H1 (cell line): Measurements from ENCODE around the gene DEK. TPM values are rescaled to one million over a fixed set of nuclear protein-coding genes. Genes with fewer than 3 reads are reported as not detected.
A peak's percentile ranks its signal among the peaks of the same experiment; 100 is the strongest.
"Not testable (repeated sequence)": the region's sequence is repeated elsewhere in the genome, so short reads cannot be mapped to it uniquely, and the experiment has no call there.

Experiments used
- CTCF ChIA-PET: fragments of 300-600 bp; sonication (Branson Sonifier 250); formaldehyde crosslinking; loops from one replicate; lab custom pipeline; 2021; ENCODE audit not compliant: partially characterized antibody; lab: Charles Lee
- POLR2A ChIA-PET: fragments of 300-600 bp; sonication (Branson Sonifier 250); formaldehyde crosslinking; loops from one replicate; lab custom pipeline; 2021; ENCODE audit warnings: inconsistent platforms; ENCODE audit not compliant: partially characterized antibody; lab: Charles Lee
- DNase-seq, 2 experiments: peaks; one replicate each; pipeline versions ENCODE4 v3.0.0 to v3.0.0-alpha.2; 2010 to 2022; ENCODE audit warnings: low spot score in 2 of 2, low read depth in 1 of 2, mixed read lengths in 1 of 2
- FAIRE-seq: peaks from 2 replicates; lab custom pipeline; 2011; peaks lifted over from hg19 to GRCh38; lab: Jason Lieb, UNC
- H2AFZ ChIP-seq: 2 replicates; pipeline ENCODE4 v1.8.1; 2012; ENCODE audit warnings: low read length, inconsistent platforms
- H2AK5ac ChIP-seq: 2 replicates; pipeline ENCODE4 v1.6.1; 2013; ENCODE audit warnings: low read depth, low read length
- H2BK120ac ChIP-seq: replicated peaks from 2 replicates; pipeline ENCODE3; 2013; ENCODE audit warnings: low read depth, low read length, inconsistent platforms
- H2BK12ac ChIP-seq: 2 replicates; pipeline ENCODE4 v1.6.1; 2013; ENCODE audit warnings: low read depth, low read length
- H2BK15ac ChIP-seq: 2 replicates; pipeline ENCODE4 v1.6.1; 2013; ENCODE audit warnings: low read length
- H2BK20ac ChIP-seq: 2 replicates; pipeline ENCODE4 v1.6.1; 2013; ENCODE audit warnings: low read length
- H2BK5ac ChIP-seq: 2 replicates; pipeline ENCODE4 v1.6.1; 2013; ENCODE audit warnings: low read depth, low read length
- H3K14ac ChIP-seq: 2 replicates; pipeline ENCODE4 v1.6.1; 2013; ENCODE audit warnings: inconsistent platforms; ENCODE audit not compliant: insufficient read length
- H3K18ac ChIP-seq: 2 replicates; pipeline ENCODE4 v1.6.1; 2013; ENCODE audit warnings: low read length; ENCODE audit errors: extremely low read depth
- H3K23ac ChIP-seq: 2 replicates; pipeline ENCODE4 v1.6.1; 2013; ENCODE audit warnings: inconsistent platforms; ENCODE audit not compliant: insufficient read length
- H3K23me2 ChIP-seq: 2 replicates; pipeline ENCODE4 v1.6.1; 2013; ENCODE audit warnings: low read depth, low read length
- H3K27ac ChIP-seq: 2 replicates; pipeline ENCODE4 v1.6.1; 2011; ENCODE audit warnings: low read depth, low read length, inconsistent platforms
- H3K27me3 ChIP-seq, 4 experiments: replicated peaks in 1 of 4; 1 replicate in 1 of 4; 2 replicates in 3 of 4; pipeline versions ENCODE4 v1.6.1 to v1.8.1; 2011 to 2013; ENCODE audit warnings: low read length in 3 of 4, mild to moderate bottlenecking in 3 of 4, inconsistent platforms in 2 of 4, mixed read lengths in 2 of 4, moderate library complexity in 1 of 4; ENCODE audit not compliant: control insufficient read depth in 3 of 4, insufficient read depth in 3 of 4; ENCODE audit errors: extremely low read depth in 1 of 4
- H3K36me3 ChIP-seq, 4 experiments: 2 replicates each; pipeline versions ENCODE4 v1.6.1 to v1.8.1; 2011 to 2013; ENCODE audit warnings: mild to moderate bottlenecking in 4 of 4, low read length in 3 of 4, moderate library complexity in 2 of 4, control low read depth in 1 of 4, inconsistent platforms in 1 of 4; ENCODE audit not compliant: insufficient read depth in 4 of 4, control insufficient read depth in 2 of 4
- H3K4ac ChIP-seq: replicated peaks from 2 replicates; pipeline ENCODE3; 2013; ENCODE audit warnings: low read length, low read depth, mixed read lengths, inconsistent platforms; ENCODE audit not compliant: insufficient read length
- H3K4me1 ChIP-seq, 4 experiments: replicated peaks in 1 of 4; 1 replicate in 1 of 4; 2 replicates in 3 of 4; pipeline versions ENCODE4 v1.6.1 to v1.8.1; 2011 to 2013; ENCODE audit warnings: low read length in 3 of 4, inconsistent platforms in 2 of 4, mixed read lengths in 1 of 4; ENCODE audit not compliant: insufficient read depth in 4 of 4, control insufficient read depth in 3 of 4
- H3K4me2 ChIP-seq, 2 experiments: 2 replicates each; pipeline versions ENCODE4 v1.6.1 to v1.8.1; 2011 to 2013; ENCODE audit warnings: low read depth in 2 of 2, low read length in 2 of 2, control low read depth in 1 of 2, inconsistent platforms in 1 of 2, mild to moderate bottlenecking in 1 of 2; ENCODE audit not compliant: insufficient read depth in 1 of 2
- H3K4me3 ChIP-seq, 4 experiments: fragments of 200-600, 300-600 bp in 1 of 4; sonication (generic), shearing (Covaris generic), sonication (Bioruptor Twin) in 1 of 4; 2 replicates each; pipeline versions ENCODE4 v1.5.1 to v1.8.1; 2011 to 2016; ENCODE audit warnings: low read length in 4 of 4, low read depth in 3 of 4, control low read depth in 2 of 4, inconsistent platforms in 2 of 4, mild to moderate bottlenecking in 2 of 4, mixed read lengths in 1 of 4, moderate library complexity in 1 of 4; ENCODE audit not compliant: insufficient read depth in 2 of 4; ENCODE audit errors: extremely low read depth in 1 of 4
- H3K56ac ChIP-seq: replicated peaks from 2 replicates; pipeline ENCODE3; 2013; ENCODE audit warnings: low read depth, mild to moderate bottlenecking, mixed read lengths, low read length, inconsistent platforms; ENCODE audit not compliant: insufficient read length
- H3K79me1 ChIP-seq: 2 replicates; pipeline ENCODE4 v1.6.1; 2013; ENCODE audit warnings: low read depth, low read length, control low read depth
- H3K79me2 ChIP-seq, 2 experiments: 2 replicates each; pipeline versions ENCODE4 v1.6.1 to v1.8.1; 2012 to 2013; ENCODE audit warnings: low read length in 2 of 2, mild to moderate bottlenecking in 2 of 2, inconsistent platforms in 1 of 2; ENCODE audit not compliant: insufficient read depth in 2 of 2, control insufficient read depth in 1 of 2
- H3K9ac ChIP-seq, 4 experiments: replicated peaks in 1 of 4; 1 replicate in 1 of 4; 2 replicates in 3 of 4; pipeline versions ENCODE4 v1.6.1 to v1.8.1; 2011 to 2013; ENCODE audit warnings: low read depth in 3 of 4, low read length in 3 of 4, control low read depth in 2 of 4, mild to moderate bottlenecking in 2 of 4, moderate library complexity in 2 of 4, inconsistent platforms in 1 of 4; ENCODE audit errors: extremely low read depth in 1 of 4
- H3K9me3 ChIP-seq, 2 experiments: 2 replicates each; pipeline versions ENCODE4 v1.6.1 to v1.8.1; 2012 to 2013; ENCODE audit warnings: mild to moderate bottlenecking in 2 of 2, moderate library complexity in 2 of 2, control low read depth in 1 of 2, inconsistent platforms in 1 of 2, low read depth in 1 of 2, low read length in 1 of 2, mixed read lengths in 1 of 2; ENCODE audit not compliant: insufficient read depth in 2 of 2
- H4K20me1 ChIP-seq, 2 experiments: replicated peaks in 1 of 2; 2 replicates each; pipeline versions ENCODE3 to v1.8.1; 2011 to 2013; ENCODE audit warnings: inconsistent platforms in 2 of 2, low read length in 2 of 2, mild to moderate bottlenecking in 1 of 2; ENCODE audit not compliant: insufficient read depth in 2 of 2, control insufficient read depth in 1 of 2
- H4K5ac ChIP-seq: 2 replicates; pipeline ENCODE4 v1.6.1; 2013; ENCODE audit warnings: low read length, low read depth, mixed read lengths, inconsistent platforms; ENCODE audit not compliant: insufficient read length
- H4K8ac ChIP-seq: 2 replicates; pipeline ENCODE4 v1.8.0; 2013; ENCODE audit warnings: mild to moderate bottlenecking, moderate library complexity, low read length, inconsistent platforms; ENCODE audit not compliant: insufficient read depth; ENCODE audit errors: extremely low read depth
- H4K91ac ChIP-seq: replicated peaks from 2 replicates; pipeline ENCODE3; 2013; ENCODE audit warnings: low read length, mixed read lengths, inconsistent platforms; ENCODE audit not compliant: insufficient read length
- EGR1 ChIP-seq: IDR thresholded peaks from 2 replicates; pipeline ENCODE4 v1.6.1; 2011; ENCODE audit warnings: low read depth, low read length, borderline replicate concordance
- WGBS, 2 experiments: shearing (Covaris generic) in 1 of 2; methylation state at CpG; one replicate each; pipeline versions ENCODE4 v1.1.6 to v1.1.7; 2013 to 2015; ENCODE audit warnings: low lambda C conversion rate in 2 of 2, mixed read lengths in 2 of 2, inconsistent platforms in 1 of 2, low coverage in 1 of 2, missing lambda C conversion rate in 1 of 2; ENCODE audit not compliant: insufficient replicate concordance in 2 of 2, insufficient coverage in 1 of 2, insufficient read length in 1 of 2; ENCODE audit errors: extremely low coverage in 1 of 2, missing lambda C conversion rate in 1 of 2; 5-methylcytosine and 5-hydroxymethylcytosine counted together
- polyA plus RNA-seq, 7 experiments: library from polyadenylated mRNA; depleted of rRNA in 3 of 7; stranded (reverse) in 5 of 7; unstranded in 2 of 7; fragments of >200 nt in 5 of 7; fragments of 200-250 nt in 2 of 7; gene quantifications; 1 replicate in 5 of 7; 2 replicates in 1 of 7; 4 replicates in 1 of 7; pipeline versions ENCODE4 v1.2.1 to v1.2.3, GENCODE V29; 2011 to 2013; ENCODE audit warnings: missing spikeins in 2 of 7, mixed read lengths in 2 of 7
- total RNA-seq: library from RNA; stranded (reverse); fragmentation: NEBNext Ultra II Directional; extraction: Animal tissue kit (Norgen Biotek cat#: 25700); gene quantifications from 2 replicates; pipeline ENCODE4 v1.2.1, GENCODE V29; 2021

Gene DEK
- total and polyA plus RNA-seq, 2 of the 8 experiments (the other 6 are each of a cell fraction or from before 2014, with no cell fraction given): 40.0 to 228 TPM

DNA sequence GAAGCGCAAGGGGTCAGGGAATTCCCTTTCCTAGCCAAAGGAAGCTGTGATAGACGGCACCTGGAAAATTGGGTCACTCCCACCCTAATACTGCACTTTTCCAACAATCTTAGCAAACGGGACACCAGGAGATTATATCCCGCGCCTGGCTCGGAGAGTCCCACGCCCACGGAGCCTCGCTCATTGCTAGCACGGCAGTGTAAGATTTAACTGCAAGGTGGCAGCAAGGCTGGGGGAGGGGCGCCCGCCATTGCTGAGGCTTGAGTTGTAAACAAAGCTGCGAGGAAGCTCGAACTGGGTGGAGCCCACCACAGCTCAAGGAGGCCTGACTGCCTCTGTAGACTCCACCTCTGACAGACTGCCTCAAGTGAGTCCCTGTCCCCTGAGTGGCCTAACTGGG is 35.7 kb downstream of the DEK start:
- H4K20me1 ChIP-seq, H3K9ac ChIP-seq, H3K18ac ChIP-seq, H2BK15ac ChIP-seq, H3K79me1 ChIP-seq, H3K23me2 ChIP-seq, H3K4me3 ChIP-seq, H2BK5ac ChIP-seq, H2BK120ac ChIP-seq, H3K27me3 ChIP-seq, CTCF ChIA-PET, H3K23ac ChIP-seq, H3K14ac ChIP-seq, H3K27ac ChIP-seq, H2AFZ ChIP-seq, H4K5ac ChIP-seq, H2BK12ac ChIP-seq, H2BK20ac ChIP-seq, H3K4me1 ChIP-seq, H4K8ac ChIP-seq, H2AK5ac ChIP-seq, H3K56ac ChIP-seq, FAIRE-seq, H3K4ac ChIP-seq, H4K91ac ChIP-seq, H3K4me2 ChIP-seq: not testable (repeated sequence)
- Histone ChIP-seq H3K36me3 (peaks cover 6 to 75% (median 44%) of the 10 kb centered on the region in 4 experiments; a peak in 7 of 8 replicates), H3K9me3 (peaks cover 14 to 16% of the 10 kb centered on the region in 2 experiments), H3K79me2 (peaks cover 0 to 24% of the 10 kb centered on the region in 2 experiments; a peak in 2 of 4 replicates)
- peak; percentile 39; the same call in 1 of the 2 replicates for TF ChIP-seq EGR1
- DNase-seq: peak in 1 of 2 experiments; percentile 46
- POLR2A ChIA-PET: interaction anchor here (1.4 kb wide), 1 partner anchor 13 kb away, joined by 7 read pairs; no protein-coding TSS in a partner anchor
- 89% methylated on average over 14 of the region's 14 CpGs; no CpG with 5 or more reads in 1 of the 2 experiments for WGBS, 2 experiments
